ENCODE results near the gene LTBP3. TPM values are rescaled to one million over a fixed set of nuclear protein-coding genes. Genes with fewer than 3 reads are reported as not detected.
A peak's percentile ranks its signal among the peaks of the same experiment; 100 is the strongest.

The LTBP3 gene
- total and polyA plus RNA-seq, 9 of the 15 experiments (the other 6 are each of a cell fraction or from before 2014, with no cell fraction given) = 0.06 to 20.5 (median 4.8) TPM

- in situ Hi-C loops (cut with MboI) (loop anchor here (5.0 kb wide), 1 partner anchor 33 kb away; no protein-coding TSS in a partner anchor), intact Hi-C loops (cut with micrococcal nuclease) (no loop called here)
- peak overlapping the region; percentile 84 for H3K4me3 ChIP-seq
- peaks cover 66% of the 10 kb centered on the region for H3K36me3 ChIP-seq (ENCODE audit: control insufficient read depth, insufficient read depth, low read length)
- ChIA-PET POLR2A (interaction anchor here (0.6 to 27.6 kb wide), 31 partner anchors 6 to 1973 kb away, joined by 3 to 2118 read pairs (median 5); partner anchors contain the start of genes DPF2, FAM89B, FRMD8 and MALAT1), CTCF (ENCODE audit: low intra/inter-chr PET ratio) (interaction anchor here (0.8 kb wide), 1 partner anchor 79 kb away, joined by 3 read pairs; no protein-coding TSS in a partner anchor)
- ATAC-seq (no peak), DNase-seq (ENCODE audit: extremely low read depth in 1 of 4, low spot score in 3 of 4) (peak in 2 of 4 experiments; percentile 12 to 53), FAIRE-seq (no peak)
- peak overlapping the region; percentile 88 to 100 for H3K9ac ChIP-seq (ENCODE audit: insufficient read depth in 1 of 2, low read depth in 2 of 2, low read length in 2 of 2)
- peaks cover 61% of the 10 kb centered on the region for H4K20me1 ChIP-seq (replicated peaks; ENCODE audit: control insufficient read depth, insufficient read depth, low read length)
- H3K4me2 ChIP-seq (ENCODE audit: insufficient read depth, low read length) = peak overlapping the region; percentile 94
- H2AFZ ChIP-seq (ENCODE audit: low read depth, low read length) = no peak overlapping the region
- peaks cover 5% of the 10 kb centered on the region for H3K9me1 ChIP-seq (ENCODE audit: control insufficient read depth, insufficient read depth, low read length)
- peaks cover 4 to 5% of the 10 kb centered on the region in 2 experiments; a peak in 4 of 5 replicates for H3K4me1 ChIP-seq (replicated peaks in 1 of 2; ENCODE audit: control insufficient read depth in 2 of 2, insufficient read depth in 2 of 2, low read length in 2 of 2)
- no TSS peak for BruUV-seq (replicated peaks)
- WGBS (ENCODE audit: insufficient coverage, low coverage, missing lambda C conversion rate) = 3% methylated on average over 8 of the region's 8 CpGs
- H3K9me3 ChIP-seq (replicated peaks; ENCODE audit: control insufficient read depth, insufficient read depth, low read depth, low read length) = no peaks in the 10 kb centered on the region
- H3K79me2 ChIP-seq (ENCODE audit: control insufficient read depth, insufficient read depth, low read length) = peaks cover 83% of the 10 kb centered on the region
- peak overlapping the region; percentile 99 for H3K27ac ChIP-seq (ENCODE audit: extremely low read depth, low read depth, low read length)
- H3K27me3 ChIP-seq (ENCODE audit: control insufficient read depth in 2 of 2, insufficient read depth in 2 of 2, low read length in 2 of 2) = no peaks in the 10 kb centered on the region
- TF ChIP-seq ZNF212 (CRISPR knock-in tag; IDR thresholded peaks at IDR 0.05) (no peak), ZNF121 (CRISPR knock-in tag; conservative IDR thresholded peaks at IDR 0.05) (no peak), HNRNPL (IDR thresholded peaks at IDR 0.05; ENCODE audit: low read depth, low read length) (peak; percentile 79; the same call in 1 of the 2 replicates), NR1H2 (CRISPR knock-in tag; IDR thresholded peaks at IDR 0.05) (0 out of 2 replicates have a peak, but pooled peaks have one; percentile 11), NFXL1 (CRISPR knock-in tag; IDR thresholded peaks at IDR 0.05) (0 out of 2 replicates have a peak, but pooled peaks have one; percentile 27), NFE2 (IDR thresholded peaks at IDR 0.05; ENCODE audit: low read depth) (no peak), FOS (IDR thresholded peaks at IDR 0.05; ENCODE audit: extremely low read depth, insufficient read length) (no peak), GTF3C2 (IDR thresholded peaks at IDR 0.05; ENCODE audit: borderline replicate concordance, extremely low read depth, insufficient read length) (no peak), FUS (optimal IDR thresholded peaks at IDR 0.05; ENCODE audit: low read depth, low read length) (peak; percentile 96), PBX2 (CRISPR knock-in tag; IDR thresholded peaks at IDR 0.05; ENCODE audit: low read depth) (no peak), PBX2 (tag; conservative IDR thresholded peaks at IDR 0.05; ENCODE audit: low read depth) (no peak), PYGO2 (tag; IDR thresholded peaks at IDR 0.05) (no peak), CHD1 (IDR thresholded peaks at IDR 0.05; ENCODE audit: low read length) (peak; percentile 33), ZNF589 (CRISPR knock-in tag; IDR thresholded peaks at IDR 0.05; ENCODE audit: low read depth) (no peak)
Measured at GRCh38 chr11:65504674-65505465, 53.3 kb downstream of the LTBP3 start.
